Medulla oblongata (tissue), 1 donor: ENCODE measurements around the gene SYN1.

Experiments
- DNase-seq: peaks from one replicate; pipeline ENCODE4 v3.0.0-alpha.2; 2015; ENCODE audit errors: extremely low spot score

The SYN1 gene

DNA sequence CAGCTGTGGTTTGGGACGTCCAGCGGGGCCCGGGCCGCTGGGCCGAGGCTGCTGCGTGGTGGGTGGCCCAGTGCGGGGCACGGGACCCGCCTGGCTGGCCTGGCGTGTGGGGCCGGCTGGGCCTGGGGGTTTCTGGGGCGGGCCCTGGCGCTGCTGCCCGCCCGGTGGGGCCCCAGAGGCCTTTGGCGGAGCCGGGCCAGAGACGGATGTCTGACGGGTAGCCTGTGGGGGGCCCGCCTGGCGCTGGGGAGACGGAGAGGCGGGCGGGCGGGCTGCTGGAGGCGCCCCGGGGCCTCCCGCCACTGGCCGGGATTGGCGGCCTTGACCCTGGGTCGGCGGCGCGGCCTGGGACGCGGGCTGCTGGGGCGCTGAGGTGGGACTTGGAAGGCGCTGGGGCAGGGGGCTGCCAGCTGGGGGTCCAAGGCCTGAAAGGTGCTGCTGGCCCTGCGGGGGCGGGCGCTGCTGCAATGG, 45.5 kb downstream of the SYN1 start:
- DNase-seq, result no peak

DNA sequence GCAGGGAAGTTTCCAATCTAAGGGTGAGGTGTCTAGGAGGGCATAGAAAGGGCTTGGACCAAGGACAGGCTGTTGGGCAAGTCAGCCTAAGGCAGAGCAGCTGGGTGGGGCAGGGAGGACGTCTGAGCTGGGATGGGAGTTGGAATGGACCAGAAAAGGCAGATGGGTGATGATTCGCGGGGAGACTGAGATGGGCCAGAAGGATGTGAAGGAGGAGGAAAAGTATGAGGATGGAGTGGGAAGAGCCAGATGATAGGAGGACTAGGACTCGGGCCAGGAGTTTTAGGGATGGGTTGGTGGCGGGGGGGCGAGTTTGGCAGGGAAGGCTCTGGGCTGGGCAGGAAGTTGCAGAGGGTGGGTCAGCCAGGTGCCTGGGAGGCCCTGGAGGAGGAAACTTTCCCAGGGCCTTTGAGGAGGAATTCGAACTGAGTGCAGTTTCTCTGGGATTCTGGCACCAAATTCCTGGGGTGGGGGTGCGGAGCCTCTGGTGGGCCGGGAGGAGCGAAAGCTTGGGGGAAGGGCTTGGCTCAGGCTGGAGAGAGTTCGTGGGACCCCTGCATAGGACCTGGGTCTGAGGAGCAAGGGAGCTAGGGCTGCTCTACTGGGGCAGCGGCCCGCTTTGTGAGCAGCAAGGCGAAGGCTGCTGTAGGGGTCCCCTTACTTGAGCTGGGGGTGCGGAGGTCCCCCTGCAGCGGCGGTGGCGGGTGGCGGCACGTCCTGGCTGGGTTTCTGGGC, 46.1 kb downstream of the SYN1 start:
- DNase-seq, result no peak

DNA sequence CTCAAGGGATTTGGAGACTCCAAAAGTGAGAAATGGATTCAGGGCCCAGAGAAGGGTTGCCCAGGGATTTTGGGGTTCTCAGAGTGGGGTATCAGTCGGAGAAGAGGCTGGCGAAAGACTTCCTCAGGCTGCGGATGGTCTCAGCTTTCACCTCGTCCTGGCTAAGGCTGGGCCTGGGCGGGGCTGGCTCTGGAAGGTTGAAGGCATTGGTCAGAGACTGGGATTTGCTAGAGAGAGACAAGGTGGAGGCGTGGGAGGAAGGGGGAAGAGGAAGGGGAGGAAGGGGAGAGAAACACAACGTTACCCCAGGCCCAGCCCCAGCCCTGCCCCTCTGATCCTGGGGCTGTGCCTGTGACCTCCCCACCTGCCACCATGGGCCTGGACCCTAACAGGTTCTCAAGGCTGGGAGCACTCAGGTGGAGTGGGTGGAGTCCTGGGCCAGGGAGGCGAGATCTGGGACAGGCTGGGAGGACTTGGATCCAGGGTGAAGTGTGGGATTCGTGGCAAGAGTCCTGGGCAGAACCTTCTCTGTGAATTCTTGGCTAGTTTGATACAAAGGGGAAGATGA, 46.8 kb downstream of the SYN1 start:
- no peak for DNase-seq

DNA sequence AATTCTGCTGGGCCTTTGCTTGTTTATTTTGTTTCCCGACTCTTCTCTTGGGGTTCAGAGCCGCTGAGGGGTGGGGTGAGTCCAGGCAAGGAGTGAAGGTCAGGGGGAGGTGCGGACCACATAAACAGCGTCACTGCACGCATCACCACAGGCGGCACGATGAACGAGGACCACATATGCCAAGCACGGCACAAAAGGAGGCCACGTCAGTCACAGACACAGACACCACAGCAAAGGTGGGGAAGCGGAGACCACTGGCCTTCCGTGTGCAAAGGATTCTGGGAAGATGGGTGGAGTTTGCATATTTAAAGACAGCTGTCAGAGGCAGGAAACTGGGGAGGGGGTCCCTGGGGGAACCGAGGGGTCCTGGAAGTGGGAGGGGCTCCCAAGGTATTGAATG, 47.8 kb downstream of the SYN1 start:
- no peak for DNase-seq

DNA sequence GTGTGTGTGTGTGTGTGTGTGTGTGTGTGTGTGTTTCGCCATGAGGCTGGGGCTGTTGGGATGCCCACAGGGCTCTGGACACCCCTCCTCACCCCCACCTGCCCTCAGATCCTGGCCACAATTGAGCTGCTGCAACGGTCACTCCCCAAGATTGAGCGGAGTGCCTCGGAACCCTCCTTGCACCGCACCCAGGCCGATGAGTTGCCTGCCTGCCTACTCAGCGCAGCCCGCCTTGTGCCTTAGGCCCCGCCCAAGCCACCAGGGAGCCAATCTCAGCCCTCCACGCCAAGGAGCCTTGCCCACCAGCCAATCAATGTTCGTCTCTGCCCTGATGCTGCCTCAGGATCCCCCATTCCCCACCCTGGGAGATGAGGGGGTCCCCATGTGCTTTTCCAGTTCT, 48.4 kb downstream of the SYN1 start:
- DNase-seq, result no peak

DNA sequence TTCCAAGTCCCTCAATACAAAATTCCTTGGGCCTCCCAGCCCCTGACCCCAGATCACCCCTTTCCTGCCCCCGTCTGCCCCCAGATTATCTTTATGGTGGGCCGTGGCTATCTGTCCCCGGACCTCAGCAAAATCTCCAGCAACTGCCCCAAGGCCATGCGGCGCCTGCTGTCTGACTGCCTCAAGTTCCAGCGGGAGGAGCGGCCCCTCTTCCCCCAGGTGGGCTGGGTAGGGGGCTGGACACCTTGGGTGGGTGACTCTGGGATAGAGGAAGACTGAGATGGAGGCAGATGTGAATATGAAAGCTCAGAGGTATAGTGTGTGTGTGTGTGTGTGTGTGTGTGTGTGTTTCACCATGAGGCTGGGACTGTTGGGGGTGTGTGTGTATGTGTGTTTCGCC, 48.9 kb downstream of the SYN1 start:
- DNase-seq, result no peak

DNA sequence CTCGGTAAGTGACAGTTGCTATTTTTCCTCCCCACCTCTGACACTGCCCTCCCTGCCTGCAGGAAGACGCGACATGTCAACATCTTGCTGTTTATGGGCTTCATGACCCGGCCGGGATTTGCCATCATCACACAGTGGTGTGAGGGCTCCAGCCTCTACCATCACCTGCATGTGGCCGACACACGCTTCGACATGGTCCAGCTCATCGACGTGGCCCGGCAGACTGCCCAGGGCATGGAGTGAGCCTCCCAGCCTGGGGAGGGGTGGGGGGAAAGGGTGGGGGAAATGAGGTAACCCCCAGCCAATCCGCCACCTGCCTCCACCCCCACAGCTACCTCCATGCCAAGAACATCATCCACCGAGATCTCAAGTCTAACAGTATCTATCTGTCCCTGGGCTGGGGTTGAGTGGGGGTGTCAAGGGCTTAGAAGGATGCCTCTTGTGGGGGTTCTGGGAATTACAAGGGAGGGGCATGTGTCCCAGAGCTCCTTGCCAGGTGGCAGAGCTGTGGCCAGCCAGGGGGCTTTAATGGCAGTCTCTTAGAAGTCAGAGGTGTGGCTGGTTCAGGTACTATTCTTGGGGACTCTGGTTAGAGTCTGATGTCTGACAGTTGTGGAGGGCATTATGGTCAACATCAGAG, 50.9 kb downstream of the SYN1 start:
- no peak for DNase-seq

DNA sequence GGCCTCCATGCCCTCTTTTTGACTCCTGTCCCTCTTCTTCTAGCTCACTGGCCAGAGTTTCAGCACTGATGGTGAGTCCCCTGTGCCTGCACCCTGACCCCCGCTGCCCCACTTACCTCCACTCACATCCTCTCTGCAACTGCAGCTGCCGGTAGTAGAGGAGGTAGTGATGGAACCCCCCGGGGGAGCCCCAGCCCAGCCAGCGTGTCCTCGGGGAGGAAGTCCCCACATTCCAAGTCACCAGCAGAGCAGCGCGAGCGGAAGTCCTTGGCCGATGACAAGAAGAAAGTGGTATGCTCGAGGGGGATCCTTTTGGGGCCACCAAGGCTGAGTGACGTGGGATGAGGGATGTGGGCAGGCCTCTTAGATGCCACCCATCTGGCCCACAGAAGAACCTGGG, 52.8 kb downstream of the SYN1 start:
- DNase-seq, result no peak

DNA sequence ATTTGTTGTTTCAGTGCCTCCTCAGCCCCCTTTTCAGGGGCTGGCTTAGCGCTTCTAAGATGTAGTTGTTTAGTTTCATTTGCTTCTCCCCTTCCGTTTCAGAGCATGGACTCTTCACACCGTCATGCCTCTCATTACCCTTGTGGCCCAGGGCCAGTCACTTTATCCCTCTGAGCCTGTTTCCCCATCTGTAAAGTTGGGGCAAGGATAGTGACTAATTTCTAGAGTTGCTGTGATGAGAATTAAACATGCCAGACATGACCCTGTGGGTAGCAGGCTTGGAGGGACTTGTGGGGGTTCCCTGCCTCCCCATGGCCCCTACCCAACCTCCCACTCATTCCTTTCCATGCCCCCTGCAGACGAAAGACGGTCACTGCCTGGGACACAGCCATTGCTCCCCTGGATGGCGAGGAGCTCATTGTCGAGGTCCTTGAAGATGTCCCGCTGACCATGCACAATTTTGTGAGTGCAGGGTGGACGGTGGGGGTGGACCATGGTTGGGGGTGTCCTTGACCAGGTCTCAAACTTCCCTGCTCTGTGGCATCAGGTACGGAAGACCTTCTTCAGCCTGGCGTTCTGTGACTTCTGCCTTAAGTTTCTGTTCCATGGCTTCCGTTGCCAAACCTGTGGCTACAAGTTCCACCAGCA, 55.1 kb downstream of the SYN1 start:
- DNase-seq, result no peak

DNA sequence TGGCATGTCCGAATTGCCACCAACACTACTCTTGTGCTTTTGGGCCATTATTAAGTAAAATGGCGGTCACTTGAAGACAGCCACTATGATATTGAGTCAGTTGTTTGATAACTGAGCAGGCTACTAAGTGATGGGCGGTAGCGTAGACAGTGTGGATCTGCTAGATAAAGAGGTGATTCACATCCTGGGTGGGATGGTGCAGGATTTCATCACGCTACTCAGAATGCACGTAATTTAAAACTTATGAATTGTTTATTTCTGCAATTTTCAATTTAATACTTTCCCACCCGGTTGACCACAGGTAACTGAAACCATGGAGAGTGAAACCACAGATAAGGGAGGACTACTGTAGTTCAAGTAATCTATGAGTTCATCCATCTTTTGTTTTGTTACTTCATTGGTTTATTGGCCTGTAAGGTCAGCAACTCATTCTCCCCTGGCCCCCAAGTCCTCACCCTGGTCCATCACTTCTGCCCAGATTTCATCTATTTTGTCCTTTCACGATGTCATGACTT, 55.8 kb downstream of the SYN1 start:
- DNase-seq, result no peak

DNA sequence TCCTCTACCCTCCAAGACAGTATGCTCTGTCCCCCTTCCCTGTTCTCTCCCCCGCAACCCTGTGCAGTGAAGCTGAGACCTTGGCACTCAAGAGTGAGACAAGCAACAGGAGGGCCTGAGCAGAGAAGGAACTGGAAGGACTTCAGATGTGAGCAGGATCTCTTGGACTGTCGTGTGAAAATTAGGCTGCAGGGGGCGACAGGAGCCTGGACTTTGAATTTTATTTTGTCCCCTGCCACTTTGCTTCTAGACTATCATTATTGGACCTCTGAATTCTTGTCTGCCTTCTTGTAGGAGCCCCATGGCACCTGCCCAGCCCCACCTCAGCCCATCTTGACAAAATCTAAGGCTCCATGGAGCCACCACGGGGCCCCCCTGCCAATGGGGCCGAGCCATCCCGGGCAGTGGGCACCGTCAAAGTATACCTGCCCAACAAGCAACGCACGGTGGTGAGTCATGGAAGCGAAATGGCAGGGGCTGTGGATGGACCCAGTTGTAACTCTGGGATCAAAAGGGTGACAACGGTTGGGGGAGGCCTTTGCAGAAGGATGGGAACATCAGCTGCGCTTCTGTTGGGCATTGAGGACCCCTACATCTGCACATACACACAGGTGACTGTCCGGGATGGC, 56.9 kb downstream of the SYN1 start:
- DNase-seq, result no peak

DNA sequence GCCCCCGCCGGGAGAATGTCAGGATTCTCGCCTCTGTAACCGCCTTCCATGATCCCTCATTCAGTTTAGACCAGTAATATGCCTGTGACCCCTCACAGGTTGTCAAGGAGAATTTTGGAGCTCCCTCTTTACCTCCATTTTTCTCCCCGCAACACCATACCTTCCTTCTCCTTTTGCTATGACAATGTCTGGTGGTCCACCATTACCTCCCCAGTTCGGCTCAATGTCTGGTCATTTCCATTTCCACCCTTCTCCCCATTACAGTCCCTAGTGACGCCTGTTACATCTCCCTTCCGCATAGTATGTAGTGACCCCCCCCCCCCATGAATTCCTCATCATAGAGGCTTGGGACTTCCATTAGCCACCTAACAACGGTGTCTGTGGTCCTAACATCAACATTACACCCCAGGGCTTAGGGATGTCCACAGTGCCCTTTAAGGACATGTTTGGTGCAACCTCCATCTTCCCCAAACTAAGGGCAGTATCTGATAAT, 58.0 kb downstream of the SYN1 start:
- no peak for DNase-seq

DNA sequence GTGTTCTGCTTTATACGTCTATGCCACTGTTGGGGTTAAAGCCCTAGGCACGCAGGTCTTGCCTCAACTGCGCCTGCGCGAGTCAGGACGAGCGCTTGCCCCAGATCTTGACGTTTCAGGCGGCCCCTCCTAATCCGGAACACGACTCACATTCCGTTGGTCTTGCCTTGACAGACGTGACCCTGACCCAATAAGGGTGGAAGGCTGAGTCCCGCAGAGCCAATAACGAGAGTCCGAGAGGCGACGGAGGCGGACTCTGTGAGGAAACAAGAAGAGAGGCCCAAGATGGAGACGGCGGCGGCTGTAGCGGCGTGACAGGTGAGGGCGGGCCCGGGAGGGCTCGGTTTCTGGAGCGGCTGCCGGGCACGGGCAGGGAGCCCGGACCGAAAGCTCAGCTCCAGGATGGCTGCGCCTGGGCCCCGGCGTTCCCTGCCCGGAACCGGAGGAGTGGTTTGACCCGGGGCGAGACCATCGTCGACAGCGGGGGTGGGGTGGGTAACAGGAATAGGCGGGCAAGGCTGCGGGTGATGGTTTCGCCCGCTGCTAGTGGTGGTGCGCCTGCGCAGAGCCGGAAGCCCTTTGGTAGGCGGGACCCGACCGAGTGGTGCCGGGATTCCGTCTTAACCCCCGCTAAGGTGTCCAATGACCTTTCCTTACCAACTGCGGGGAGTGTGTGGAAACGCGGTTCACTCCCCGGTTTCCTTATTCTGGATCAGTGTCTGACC, 58.6 kb downstream of the SYN1 start, which contains the start of gene ARAF:
ARAF (plus strand) TSS at position 272 of the 725 bp plus-strand sequence. CDS start 1,763 bp downstream, outside the sequence.
- peak; percentile 99 for DNase-seq

DNA sequence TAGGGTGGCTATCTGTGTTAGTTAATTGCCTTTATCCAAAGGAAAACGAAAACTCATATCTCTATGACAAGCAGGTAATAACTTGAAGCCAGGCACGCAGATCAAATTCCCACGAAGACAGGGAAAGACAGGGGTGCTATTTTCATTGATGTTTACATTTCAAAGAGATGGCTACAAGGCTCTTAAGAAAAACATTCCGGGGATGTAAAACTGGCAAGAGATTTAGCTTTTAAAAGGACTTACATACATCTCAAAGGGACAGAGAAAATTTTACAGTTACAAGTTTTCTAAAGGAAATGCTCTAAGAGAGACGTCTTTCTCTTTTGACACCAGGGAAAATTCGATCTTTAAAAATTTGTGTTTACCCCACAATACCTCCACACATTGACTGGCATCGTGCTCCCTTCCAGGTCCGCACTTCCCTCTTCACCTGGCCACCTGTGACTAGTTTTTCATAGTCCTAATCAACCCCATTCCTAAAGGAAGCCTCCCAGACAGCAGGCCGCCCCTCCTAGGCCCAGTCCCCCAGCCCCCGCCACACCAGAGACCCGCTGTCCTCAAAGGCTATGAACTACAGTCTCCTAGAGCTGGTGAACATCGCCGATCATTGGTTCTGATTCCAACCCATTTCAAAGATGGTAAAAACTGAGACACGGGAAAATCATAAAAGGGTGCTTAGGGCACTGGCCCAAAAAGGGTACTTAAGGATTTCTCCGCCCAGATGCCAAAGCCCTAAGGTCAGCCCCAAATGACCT, 59.3 kb downstream of the SYN1 start:
- no peak for DNase-seq

DNA sequence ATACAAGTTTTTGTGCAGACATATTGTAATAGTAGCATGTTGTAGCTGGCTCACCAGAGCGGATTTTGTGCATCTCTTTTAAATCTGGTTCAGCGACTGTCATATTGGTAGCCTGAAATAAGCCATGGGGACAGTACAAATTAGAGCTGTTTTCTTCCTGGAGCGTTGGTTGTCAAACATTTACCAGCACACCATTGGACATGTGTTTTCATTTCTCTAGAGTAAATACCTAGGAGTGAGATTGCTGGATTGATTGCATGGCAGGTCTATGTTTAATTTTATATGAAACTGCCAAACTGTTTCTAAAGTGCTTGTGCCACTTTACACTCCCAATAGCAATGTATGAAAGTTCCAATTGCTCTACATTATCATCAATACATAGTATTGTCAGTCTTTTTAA, 61.2 kb downstream of the SYN1 start:
- no peak for DNase-seq

DNA sequence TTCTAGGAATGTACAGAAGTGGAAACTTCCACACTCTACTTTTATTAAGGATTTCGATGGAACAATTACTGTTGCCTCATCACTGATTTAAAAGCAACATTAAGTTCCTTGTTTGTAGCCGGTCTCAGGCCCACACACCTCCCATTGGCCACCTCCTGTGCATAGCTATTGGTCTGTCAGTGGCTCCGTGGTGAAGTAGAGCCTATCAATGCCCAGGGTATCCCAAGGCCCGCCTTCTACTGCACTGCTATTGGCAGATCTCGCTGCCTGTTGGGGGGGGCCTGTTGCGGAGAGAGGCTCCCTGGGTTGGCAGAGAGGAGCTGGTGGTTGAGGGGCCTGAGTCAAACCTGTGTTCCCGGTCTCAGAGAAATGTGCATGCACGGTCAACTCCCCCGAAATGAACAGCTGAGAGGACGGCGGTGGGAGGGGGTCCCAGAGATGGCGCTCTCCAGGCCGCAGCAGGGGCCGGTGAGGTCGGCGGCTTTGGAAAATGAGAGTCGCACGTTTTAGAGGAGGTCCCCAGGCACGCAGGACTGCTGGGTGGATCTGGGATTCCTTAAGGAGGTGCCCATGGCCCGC, 63.5 kb downstream of the SYN1 start:
- peak; percentile 94 for DNase-seq

DNA sequence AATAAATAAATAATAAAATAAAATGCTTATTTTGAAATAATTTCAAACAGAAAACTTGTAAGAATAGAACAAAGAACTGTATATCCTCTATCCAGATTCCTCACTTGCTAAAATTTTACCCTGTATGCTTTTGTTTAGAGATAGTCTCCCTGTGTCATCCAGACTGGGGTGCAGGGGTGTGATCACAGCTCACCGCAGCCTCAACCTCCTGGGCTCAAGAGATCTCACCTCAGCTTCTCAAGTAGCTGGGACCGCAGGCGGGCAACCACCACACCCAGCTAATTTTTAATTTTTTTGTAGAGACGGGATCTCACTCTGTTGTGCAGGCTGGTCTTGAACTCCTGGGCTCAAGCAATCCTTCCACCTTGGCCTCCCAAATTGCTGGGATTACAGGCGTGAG, 76.2 kb downstream of the SYN1 start:
- no peak for DNase-seq

DNA sequence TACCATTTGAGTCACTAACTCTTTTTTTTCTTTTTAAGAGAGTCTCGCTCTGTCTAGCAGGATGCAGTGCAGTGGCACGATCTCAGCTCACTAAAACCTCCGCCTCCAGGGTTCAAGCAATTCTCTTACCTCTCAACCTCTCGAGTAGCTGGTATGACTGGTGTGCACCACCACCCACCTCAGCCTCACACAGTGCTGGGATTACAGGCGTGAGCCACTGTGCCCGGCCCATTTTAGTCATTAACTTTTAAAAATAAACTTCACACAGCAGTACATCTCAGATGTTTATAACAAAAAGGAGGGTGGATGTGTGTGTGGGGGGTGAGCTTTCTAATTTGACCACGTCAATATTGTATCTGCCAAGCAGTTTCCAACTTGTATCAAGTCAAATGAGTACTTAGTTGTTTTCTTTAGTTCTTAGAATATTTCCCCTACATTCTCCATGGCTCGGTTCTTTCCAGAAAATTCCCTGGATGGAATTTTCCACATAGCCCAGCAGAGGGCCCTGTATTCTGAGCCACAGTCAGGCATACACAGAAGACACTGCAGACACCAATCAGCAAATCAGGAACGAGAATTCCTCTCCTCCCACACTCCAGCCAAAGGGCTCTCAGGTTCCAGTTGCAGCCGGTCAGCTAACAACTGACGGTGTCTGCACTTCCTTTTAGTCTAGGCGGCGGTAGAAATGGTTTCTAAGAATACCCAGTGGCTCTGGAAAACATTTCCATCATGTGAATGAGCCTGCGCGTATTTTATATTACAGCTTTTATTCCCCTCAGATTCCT, 78.7 kb downstream of the SYN1 start:
- DNase-seq, result peak; percentile 95

DNA sequence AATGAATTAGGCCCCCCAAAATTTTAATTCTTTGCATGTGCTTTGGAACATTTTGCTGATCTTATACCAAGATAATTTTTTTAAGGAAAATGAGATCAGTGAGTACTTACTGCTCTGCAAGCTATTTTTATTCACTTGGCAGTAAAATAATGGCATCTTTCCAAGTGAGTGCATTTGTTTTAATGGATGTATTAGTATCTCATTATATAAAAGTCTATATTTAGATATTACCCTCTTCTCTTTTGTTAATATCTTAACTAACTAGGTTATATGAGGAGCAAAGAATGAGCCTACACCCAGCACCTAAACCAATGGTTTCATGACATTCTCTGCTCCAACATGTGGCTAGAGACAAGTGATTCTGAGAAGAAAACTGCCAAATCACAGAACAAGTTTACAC, 79.8 kb downstream of the SYN1 start:
- no peak for DNase-seq
